HG03575 (cell line): ENCODE data around the gene FBXL7.

Experiments used
- ATAC-seq: cut with Tn5 transposase; IDR thresholded peaks from one replicate; pipeline ENCODE4 v1.9.1; 2021; ENCODE audit not compliant: unreplicated experiment, insufficient number of reproducible peaks, low FRiP score; ENCODE audit errors: extremely low read depth

FBXL7 gene

GRCh38 chr5:15570491-15570890 is 70.5 kb downstream of the FBXL7 start:
- no peak for ATAC-seq

GRCh38 chr5:15571081-15571480 is 71.1 kb downstream of the FBXL7 start:
- ATAC-seq: no peak

- ATAC-seq: no peak
Measured at GRCh38 chr5:15571618-15572017, 71.6 kb downstream of the FBXL7 start.

GRCh38 chr5:15573590-15573989 is 73.6 kb downstream of the FBXL7 start:
- no peak for ATAC-seq

- no peak for ATAC-seq
Measured at GRCh38 chr5:15574128-15574527, 74.1 kb downstream of the FBXL7 start.

GRCh38 chr5:15574806-15575325 is 74.9 kb downstream of the FBXL7 start:
- ATAC-seq: no peak

GRCh38 chr5:15575666-15576065 is 75.7 kb downstream of the FBXL7 start:
- ATAC-seq: no peak

GRCh38 chr5:15577132-15577531 is 77.2 kb downstream of the FBXL7 start:
- no peak for ATAC-seq

GRCh38 chr5:15577831-15578230 is 77.9 kb downstream of the FBXL7 start:
- ATAC-seq: no peak

GRCh38 chr5:15579193-15579990 is 79.4 kb downstream of the FBXL7 start:
- ATAC-seq: no peak

- no peak for ATAC-seq
Measured at GRCh38 chr5:15584528-15584927, 84.5 kb downstream of the FBXL7 start.

- ATAC-seq: no peak
Measured at GRCh38 chr5:15585128-15585527, 85.1 kb downstream of the FBXL7 start.

GRCh38 chr5:15585841-15586591 is 86.0 kb downstream of the FBXL7 start:
- no peak for ATAC-seq

GRCh38 chr5:15587916-15588315 is 87.9 kb downstream of the FBXL7 start:
- ATAC-seq: no peak

- no peak for ATAC-seq
Measured at GRCh38 chr5:15592728-15593127, 92.7 kb downstream of the FBXL7 start.

- ATAC-seq: no peak
Measured at GRCh38 chr5:15594977-15595568, 95.1 kb downstream of the FBXL7 start.

GRCh38 chr5:15595929-15596328 is 95.9 kb downstream of the FBXL7 start:
- ATAC-seq: no peak

- no peak for ATAC-seq
Measured at GRCh38 chr5:15596936-15597335, 97.0 kb downstream of the FBXL7 start.

GRCh38 chr5:15597804-15598203 is 97.8 kb downstream of the FBXL7 start:
- ATAC-seq: no peak
